Stimulated activated naive CD8-positive, alpha-beta T cell treated with anti-CD3 and anti-CD28 coated beads, Interleukin-15, Interleukin-2, amounts not matched to agents 100 U/mL and 50 U/mL, for 24 hours (primary cell): ENCODE measurements around the gene CTTNBP2.
"Not testable (repeated sequence)": the region's sequence is repeated elsewhere in the genome, so short reads cannot be mapped to it uniquely, and the experiment has no call there.

Experiments
- ATAC-seq: fragments of 150-1000 bp; cut with Tn5 transposase; one replicate; pipeline ENCODE4 v1.10.0; 2021
- DNase-seq: peaks from one replicate; pipeline ENCODE4 v3.0.0; 2021

The CTTNBP2 gene

DNA sequence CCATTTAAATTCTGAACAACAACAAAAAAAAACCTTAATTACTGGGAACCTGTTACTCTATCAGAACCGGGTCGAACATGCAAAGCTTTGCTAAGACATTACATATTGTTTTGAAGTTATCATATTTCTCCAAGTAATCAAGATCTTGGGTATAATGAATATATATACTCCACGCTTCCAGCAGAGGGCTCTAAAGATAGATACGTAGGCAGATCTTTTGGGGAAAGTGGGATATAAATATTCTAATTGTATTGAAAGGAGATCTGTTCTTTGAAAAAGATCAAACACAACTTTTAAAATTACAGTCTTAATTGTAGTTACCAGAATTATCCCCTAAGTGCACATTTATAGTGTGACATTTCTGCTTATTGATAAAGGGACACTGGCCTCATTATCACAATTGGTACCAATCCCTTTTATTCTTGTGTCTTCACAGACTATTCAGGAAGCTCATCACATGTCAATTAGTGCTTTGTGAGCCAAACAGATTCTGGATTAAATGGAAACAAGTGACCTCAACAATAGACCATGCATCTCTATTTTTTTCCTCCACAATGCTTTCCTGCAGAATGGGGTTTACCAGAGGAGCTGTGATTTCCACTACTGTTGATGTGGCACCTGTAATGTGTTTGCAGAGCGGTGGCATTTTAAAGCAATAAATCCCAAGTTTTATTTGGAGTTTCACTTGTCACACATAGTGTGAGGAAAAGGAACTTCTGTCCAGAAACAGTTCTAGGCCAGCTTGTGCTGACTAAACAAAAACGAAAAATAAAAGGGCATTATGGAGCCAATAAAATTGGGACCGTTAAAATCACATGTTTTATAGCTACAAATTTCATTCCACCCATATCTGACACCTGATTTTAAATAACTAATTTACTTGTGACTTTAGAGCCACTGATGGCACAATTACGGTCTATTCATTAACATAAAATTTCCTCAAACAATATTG, 122.4 kb downstream of the CTTNBP2 start:
- DNase-seq (no peak), ATAC-seq (no peak)

DNA sequence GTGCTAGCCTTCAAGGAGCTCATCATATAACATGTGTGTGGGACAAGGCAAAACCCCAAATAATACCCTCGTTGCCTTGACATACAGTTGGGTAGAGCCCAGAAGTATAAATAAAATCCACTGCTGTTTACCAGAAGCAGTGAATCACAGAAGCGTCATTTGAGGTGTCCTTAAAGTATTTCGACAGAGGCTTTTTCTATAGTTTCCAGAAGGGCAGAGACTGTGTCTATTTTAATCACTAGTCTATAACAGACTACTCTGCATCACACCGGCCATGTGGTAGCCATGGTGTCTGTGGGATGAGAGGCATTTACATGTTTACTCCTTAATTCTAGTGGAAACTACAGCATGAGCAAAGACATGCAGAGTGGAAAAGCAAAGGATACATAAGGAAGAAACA, 131.3 kb downstream of the CTTNBP2 start:
- ATAC-seq (no peak), DNase-seq (no peak)

DNA sequence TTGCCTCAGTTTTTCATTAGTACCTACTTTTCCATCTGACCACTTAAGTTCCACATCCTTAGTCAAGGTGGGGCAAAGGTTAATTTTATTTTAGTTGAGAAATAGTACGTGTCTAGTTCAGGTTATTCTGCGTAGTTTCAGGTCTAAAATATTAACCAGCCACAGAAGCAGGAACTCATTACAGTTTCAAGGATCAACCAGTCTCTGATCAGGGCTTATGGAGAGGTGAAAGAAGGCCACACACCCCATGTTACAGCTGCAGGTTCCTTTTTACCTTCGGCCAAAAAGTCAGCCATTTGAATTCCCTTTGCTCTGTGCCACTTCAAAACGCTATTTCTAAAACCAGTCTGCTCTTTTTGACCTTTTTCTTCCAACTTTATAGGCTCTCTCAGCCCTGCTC, 134.2 kb downstream of the CTTNBP2 start:
- DNase-seq (no peak), ATAC-seq (no peak)

DNA sequence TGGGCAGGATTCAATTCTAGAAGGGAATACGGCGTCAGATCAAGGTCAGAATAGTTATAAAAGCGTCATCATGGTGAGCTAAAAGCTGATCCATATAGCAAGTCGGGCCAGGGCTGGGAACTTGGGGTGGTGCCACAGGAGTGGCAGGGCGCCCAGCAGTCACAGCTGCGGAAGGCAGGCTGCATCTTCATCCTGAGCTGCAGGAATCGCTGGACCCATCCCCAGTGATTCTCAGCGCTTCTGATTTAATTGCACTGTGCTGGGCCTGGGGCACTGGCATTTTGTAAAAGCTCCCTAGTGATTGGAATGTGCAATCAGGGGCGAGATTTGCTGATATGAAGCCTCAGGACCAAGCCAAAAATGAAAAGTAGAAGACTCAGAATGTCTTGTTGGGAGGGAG, 135.3 kb downstream of the CTTNBP2 start:
- no peak for ATAC-seq
- no peak for DNase-seq

DNA sequence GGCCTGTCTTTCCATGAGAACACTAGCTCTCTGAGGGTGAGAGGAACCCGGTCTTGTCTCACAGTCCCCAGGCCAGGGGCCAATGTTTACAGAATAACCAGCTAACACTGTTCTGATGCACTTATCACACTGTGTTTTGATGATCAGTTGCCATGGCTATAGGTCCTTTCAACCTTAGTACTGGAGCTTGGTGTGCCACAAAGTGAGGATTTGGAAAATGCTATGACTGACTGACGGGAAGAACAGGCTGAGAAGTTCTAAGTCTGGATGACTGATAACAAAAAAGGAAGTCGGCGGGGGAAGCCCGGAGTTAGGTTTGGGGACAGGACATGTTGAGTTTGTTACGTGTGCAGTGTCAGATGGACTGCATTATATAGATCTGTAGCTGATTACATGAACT, 141.8 kb downstream of the CTTNBP2 start:
- peak; percentile 59 for ATAC-seq
- DNase-seq, result peak; percentile 16

DNA sequence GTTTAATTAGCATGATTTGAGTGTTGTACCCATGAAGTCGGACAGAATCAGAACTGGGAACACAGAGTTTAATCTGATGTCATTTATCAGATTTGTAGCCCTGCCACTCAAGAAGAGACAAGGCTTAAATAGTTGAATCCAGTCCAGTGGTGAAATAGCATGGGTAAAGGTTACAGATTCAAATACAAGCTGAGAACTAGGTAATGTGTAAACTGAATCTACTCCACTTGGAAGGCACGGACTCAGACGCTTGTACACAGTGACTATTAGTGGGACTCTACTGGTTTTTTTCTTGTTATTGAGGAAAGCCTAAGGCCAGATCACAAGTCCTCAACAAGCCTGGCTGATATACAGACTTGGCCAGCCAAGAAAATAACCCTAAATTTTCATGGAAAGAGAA, 142.9 kb downstream of the CTTNBP2 start:
- DNase-seq (no peak), ATAC-seq (no peak)

DNA sequence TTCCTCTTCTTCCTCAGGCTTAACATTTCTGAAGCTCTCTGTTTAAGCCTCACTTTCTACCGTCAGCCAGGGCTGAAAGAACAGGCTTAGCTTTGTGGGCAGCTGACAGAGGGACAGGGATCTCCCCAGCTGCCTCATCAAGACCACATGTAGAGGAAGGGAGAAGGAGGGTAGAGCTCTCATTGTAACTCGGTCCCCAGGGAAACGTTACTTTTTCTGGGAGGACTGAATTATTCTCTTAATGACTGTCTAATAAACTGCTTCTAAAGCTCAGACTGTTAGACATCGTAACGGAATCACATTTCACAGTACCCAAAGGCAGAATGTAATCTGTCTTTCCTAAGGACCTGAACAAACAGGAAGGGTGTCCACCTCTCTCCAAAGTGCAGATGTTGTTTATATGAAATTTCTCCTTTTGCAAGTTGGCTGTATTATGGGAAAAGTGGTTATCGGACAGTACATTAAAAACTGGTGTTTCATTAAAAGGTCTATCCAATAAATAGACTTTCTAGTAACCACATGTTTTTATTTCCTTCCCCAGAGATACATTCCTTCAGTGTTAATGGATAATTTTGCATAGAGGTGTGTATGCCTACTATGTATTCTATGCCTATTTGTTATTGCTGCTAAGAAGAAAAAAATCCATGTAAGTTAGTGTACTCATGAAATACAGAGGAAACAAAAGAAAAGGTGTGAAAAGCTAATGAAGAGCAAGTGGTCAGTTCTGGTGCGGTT, 144.2 kb downstream of the CTTNBP2 start:
- no peak for ATAC-seq

DNA sequence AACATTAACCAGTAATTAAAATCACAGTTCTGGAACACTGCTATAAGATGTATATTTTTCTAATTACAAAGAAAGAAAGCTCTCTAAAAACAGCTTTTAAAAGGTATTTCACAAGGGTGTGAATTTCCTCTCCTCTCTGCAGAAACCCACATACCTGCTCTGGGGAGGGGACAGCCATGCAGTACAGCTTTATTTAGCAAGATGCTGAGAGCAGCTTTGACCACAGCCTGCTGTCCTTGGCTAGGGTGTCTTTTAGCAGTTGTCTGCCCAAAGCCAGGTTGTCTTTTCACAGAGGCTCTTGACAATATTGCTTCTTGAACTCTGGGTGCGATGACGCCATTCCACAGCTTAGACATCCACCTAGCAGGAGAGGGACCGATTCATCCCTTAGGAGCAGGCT, 148.3 kb downstream of the CTTNBP2 start:
- ATAC-seq (no peak), DNase-seq (no peak)

More for the DNA sequence above, 144.2 kb downstream of the CTTNBP2 start:
- no peak for DNase-seq

DNA sequence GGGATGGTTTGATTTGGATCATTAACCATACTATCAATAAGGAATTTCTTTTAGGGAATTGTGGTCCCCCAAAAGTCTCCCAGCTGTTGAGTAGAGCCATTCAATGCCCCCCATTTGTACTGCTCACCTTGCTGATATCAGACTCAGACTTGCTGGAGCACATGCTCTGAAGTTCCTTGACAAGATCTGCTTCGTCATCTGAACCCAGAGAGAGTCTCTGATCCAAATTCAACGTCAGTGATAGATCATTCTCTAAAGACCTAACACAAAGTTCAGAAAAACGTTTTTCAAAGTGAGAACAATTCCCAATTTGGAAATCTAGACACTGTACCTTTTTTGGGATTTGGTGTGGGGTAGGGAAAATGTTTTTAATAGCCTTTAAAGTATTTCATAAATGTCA, 153.9 kb downstream of the CTTNBP2 start:
- ATAC-seq, result no peak
- no peak for DNase-seq

DNA sequence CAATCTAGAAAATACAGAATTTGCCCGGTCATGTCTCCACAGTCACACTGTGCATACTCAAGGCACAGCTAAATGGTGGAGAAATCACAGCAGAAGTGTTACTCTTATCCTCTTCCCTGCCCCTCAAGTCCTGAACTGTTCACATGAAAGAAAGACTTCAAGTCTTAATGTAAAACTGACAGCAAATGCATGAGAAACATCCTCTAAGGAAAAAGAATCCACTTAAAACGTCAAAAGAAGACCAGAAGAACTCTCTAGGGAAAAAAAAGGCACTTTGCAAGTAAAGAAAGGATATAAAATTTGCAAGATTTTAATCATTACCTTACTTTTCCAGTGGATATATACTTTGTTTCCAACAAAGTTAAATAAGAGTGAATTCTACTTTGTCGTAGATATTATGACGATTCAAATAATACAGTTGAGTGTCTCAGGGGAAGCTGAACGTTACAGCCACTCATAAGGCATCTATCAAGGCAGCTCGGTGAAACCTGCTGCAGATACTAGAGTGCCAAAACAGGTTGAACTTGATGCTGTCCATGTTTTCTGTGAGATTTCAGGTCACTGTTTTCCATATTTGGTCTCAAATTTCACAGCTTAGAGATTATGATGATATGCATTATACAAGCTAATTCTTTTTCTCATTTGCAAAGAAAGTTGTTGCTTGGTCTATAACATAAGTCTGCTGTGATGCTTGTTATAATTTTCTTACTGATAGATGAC, 155.0 kb downstream of the CTTNBP2 start:
- DNase-seq (no peak), ATAC-seq (no peak)

DNA sequence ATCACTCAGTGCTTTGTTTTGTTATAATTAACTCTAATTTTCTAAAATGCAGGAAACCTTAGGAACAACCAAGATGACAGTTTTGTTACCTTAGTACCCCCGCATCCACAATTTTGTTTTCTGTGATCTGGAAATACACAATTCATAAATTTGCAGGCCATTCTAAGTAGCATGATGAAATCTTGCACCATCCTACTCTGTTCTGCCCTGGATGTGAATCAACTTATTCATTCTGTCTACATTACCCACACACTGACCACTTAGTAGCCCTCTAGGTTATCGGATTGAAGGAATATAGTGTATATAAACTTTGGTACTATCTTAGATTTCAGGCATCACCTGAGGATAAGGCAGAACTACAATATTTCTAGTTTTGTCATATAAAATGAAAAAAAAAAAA, 155.9 kb downstream of the CTTNBP2 start:
- DNase-seq (no peak), ATAC-seq (no peak)

DNA sequence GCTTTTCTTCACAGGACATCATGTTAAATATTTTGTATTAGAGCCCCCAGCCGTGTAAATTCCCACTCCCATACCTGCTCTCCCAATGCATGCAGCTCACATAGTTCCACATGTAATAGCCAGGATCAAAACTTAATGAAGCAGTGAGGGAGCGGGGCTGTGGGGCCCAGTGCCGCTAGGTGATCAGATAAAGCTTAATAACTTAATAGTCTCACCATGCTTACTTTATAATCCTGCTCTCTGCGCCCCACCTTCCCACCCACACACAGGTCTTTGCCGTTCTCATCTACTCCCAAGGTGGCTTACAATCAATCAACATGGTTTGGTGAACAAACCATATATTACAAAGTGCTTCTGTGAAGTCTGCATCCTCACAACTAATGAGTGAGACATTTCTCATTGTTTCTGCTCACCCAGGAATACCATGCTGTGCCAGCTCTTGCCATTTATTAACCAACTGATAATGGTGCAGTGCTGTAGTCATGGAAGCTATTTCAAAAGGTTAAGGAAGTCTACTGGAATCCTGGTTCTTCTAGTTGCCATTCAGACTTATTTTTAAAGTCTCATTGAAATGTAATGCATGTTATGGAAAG, 156.4 kb downstream of the CTTNBP2 start:
- no peak for DNase-seq

DNA sequence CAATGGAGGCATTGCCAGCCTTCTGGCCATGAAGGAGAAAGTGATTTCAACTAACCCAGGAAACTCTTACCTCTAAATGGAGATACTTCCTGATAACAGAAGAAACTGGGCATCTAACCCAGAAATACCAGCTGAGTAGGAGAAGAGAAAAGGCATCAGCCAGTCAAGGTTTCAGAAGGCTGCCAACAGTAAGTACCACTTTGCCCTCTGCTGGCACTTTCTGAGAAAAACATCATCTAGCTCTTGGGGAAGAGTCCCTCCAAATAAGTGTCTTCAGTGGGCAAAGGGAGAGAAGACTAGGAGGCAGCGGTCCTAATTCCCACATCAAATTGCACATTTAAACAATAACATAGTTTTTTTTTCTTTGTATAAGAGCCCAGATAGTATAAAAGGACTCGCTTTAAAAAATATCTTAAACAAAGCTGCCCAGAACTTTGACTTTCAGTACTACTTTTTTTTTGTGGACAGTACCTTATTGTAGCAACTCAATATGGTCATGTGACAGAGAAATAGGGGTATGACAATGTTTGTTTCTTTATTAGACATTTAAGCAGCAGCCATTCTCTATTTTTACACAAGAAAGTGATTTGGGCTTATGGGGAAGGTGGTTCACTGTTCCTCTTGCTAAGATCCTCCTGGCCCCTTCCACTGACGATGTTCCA, 157.3 kb downstream of the CTTNBP2 start:
- DNase-seq (peak; percentile 10), ATAC-seq (no peak)

More for the DNA sequence above, 156.4 kb downstream of the CTTNBP2 start:
- ATAC-seq, result no peak

DNA sequence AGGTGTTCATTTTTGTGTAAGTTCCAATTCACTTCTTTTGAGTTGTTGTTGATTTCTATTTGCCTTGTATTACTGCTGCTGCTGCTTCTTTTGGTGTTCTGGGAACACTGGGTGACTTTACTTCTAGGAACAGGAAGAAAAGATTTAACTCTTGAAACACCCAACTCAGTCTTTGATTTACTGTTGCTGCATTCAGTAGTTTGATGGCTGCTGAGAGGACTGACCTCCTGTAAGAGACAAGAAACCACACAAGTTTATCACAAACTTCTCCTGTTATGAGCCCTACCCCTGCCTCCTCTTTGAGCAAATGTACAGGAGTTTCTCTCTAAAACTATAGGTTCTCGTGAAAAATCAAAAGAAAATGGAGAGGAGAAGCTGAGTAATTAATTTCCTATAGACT, 161.7 kb downstream of the CTTNBP2 start:
- no peak for ATAC-seq
- DNase-seq, result no peak

DNA sequence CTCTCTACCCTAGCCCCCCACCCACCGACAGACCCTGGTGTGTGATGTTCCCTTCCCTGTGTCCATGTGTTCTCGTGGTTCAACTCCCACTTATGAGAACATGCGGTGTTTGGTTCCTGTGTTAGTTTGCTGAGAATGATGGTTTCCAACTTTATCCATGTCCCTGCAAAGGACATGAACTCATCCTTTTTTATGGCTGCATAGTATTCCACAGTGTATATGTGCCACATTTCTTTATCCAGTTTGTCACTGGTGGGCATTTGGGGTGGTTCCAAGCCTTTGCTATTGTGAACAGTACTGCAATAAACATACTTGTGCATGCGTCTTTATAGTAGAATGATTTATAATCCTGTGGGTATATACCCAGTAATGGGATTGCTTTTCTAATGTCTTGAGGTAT, 165.1 kb downstream of the CTTNBP2 start:
- not testable (repeated sequence) for ATAC-seq, DNase-seq

DNA sequence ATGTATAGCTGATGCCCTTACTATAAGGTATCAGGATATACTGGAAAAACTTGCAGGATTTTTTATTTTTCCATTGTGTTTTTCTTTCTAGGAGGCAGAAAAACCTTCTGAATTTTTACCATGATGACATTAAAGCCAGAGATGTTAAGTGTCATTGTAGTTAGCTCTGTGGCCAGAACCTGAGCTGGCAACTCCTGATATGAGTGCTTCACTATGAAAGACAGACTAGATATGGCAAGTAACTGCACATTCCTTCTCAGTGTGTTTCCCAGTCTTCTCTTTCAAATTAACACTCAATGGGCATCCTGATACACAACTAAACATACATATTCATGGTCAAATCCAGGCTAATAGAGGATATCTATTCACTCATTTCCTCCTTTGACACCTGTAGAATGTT, 166.2 kb downstream of the CTTNBP2 start:
- ATAC-seq (no peak), DNase-seq (no peak)

DNA sequence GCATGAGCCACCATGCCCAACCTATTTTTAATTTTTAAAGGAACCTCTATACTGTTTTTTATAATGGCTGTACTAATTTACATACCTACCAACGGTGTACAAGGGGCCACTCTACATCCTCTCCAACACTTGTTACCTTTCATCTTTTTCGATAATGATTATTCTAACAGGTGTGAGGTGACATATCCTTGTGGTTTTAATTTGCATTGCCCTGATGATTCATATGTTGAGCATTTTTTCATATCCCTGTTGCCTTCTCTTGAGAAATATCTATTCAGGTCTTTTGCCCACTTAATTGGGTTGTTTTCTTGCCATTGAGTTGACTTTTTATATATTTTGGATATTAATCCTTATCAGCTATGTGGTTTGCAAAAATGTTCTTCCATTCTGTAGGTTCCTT, 167.0 kb downstream of the CTTNBP2 start:
- no peak for DNase-seq
- no peak for ATAC-seq

DNA sequence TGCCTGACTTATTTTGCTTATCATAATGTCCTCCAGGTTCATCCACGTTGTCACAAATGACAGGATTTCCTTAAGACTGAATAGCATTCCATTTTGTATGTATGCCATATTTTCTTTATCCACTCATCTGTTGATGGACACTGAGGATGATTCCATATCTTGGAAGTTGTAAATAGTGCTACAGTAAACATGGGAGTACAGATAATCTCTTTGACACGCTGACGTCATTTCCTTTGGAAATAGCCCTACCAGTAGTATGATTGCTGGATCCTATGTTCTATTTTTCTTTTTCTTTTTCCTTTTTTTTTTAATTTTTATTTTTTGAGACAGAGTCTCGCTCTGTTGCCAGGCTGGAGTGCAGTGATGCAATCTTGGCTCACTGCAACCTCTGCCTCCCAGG, 167.6 kb downstream of the CTTNBP2 start:
- no peak for ATAC-seq

DNA sequence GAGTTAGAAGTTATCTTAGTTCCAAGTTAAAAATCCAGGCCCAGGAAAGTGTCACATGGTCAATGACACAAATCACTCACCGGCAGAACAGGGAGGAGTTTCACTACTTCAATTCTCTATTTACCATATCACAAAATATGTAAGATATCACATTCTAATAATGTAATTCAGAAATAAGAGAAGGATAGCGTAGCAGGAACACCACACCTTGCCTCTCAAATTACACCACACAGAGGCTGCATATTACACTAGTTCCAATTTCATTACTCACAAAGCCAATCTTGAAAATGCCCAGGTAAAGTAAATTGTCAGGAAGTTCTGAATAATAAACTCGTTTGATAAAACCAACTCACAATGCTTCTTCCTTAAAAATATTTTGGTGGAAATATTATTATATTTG, 169.2 kb downstream of the CTTNBP2 start:
- DNase-seq (no peak), ATAC-seq (no peak)

More for the DNA sequence above, 167.6 kb downstream of the CTTNBP2 start:
- no peak for DNase-seq

DNA sequence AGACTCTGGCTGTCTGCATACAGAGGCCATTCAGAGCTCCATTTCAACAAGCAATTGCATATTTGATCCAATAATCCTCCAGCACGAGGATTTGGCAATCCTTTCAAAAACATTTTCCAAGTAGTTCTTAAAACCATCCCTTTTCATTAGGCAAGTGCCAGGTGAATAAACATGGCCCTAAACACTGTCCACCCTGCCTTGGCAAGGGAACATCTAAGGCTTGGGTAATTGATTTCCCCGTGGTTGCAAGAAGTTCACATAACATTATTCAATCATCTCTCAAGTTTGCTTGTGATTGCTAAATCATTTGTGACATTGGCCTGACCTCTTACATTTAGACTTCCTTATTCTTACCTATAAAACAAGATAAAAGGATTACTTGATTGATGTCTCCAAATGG, 175.2 kb downstream of the CTTNBP2 start:
- ATAC-seq (no peak), DNase-seq (no peak)

DNA sequence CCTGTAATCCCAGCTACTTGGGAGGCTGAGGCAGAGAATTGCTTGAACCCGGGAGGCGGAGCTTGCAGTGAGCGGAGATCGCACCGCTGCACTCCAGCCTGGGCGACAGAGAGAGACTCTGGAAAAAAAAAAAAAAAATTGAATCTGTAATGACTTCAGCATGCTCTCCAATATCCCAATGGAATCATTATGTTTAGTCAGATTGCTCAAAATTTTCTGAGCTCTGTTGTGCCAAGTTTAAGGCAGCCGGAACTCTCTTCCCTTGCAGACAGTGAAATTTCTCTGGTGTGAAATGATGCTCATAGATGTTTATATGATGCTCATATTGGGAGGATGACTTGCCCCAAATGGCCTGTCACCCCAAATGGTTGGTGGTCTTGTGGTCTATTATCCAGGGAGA, 180.9 kb downstream of the CTTNBP2 start:
- ATAC-seq, result no peak
- no peak for DNase-seq

DNA sequence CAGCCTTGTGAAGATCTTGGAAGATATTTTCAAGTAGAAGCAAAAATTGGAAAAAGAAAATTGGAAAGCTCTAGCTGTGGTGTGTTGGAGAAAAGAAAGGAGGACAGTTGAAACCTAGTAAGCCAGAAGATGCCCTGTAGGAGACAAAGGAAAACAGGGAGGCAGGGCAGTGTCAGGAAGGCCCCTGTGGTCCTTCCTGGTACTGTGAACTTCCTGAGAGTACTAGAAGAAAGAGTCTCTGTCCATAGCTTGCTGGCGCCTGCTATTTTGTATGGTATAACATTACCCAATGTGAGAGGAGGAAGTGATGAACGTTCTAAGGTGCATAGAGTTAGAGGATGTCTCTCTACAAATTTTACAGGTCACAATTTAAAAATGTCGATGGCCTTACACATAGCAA, 183.1 kb downstream of the CTTNBP2 start:
- DNase-seq, result no peak
- no peak for ATAC-seq
